Measurements from ENCODE around the gene CLIC4. TPM values are rescaled to one million over a fixed set of nuclear protein-coding genes. Genes with fewer than 3 reads are reported as not detected.

The CLIC4 gene
- total and polyA plus RNA-seq, 2 of the 8 experiments (the other 6 are each of a cell fraction or from before 2014, with no cell fraction given) = 77.5 to 293 TPM

GRCh38 chr1:24756395-24756794 lies 11.1 kb downstream of the CLIC4 start:
- H2BK120ac ChIP-seq (replicated peaks; ENCODE audit: low read depth, low read length) = no peak overlapping the region
- H3K79me1 ChIP-seq (ENCODE audit: low read depth, low read length) = peaks cover 2% of the 10 kb centered on the region; the same call in 1 of the 2 replicates
- H3K23me2 ChIP-seq (ENCODE audit: low read depth, low read length) = 0 out of 2 replicates have a peak, but pooled peaks cover 2% of the 10 kb centered on the region
- H4K20me1 ChIP-seq (replicated peaks in 1 of 2; ENCODE audit: control insufficient read depth in 1 of 2, insufficient read depth in 2 of 2, low read length in 2 of 2) = peaks cover 20 to 29% of the 10 kb centered on the region in 2 experiments
- H2BK12ac ChIP-seq (ENCODE audit: low read depth, low read length) = no peak overlapping the region
- H3K27me3 ChIP-seq (replicated peaks in 1 of 4; ENCODE audit: control insufficient read depth in 3 of 4, extremely low read depth in 1 of 4, insufficient read depth in 3 of 4, low read length in 3 of 4) = no peaks in the 10 kb centered on the region
- H2AK5ac ChIP-seq (ENCODE audit: low read depth, low read length) = no peak overlapping the region
- H3K9ac ChIP-seq (replicated peaks in 1 of 4; ENCODE audit: extremely low read depth in 1 of 4, low read depth in 3 of 4, low read length in 3 of 4) = no peak overlapping the region
- FAIRE-seq (no peak), DNase-seq (ENCODE audit: low read depth in 1 of 2, low spot score in 2 of 2) (no peak)
- peaks cover 0 to 7% (median 4%) of the 10 kb centered on the region in 4 experiments; a peak in 3 of 7 replicates for H3K4me1 ChIP-seq (replicated peaks in 1 of 4; ENCODE audit: control insufficient read depth in 3 of 4, insufficient read depth in 4 of 4, low read length in 3 of 4)
- no peaks in the 10 kb centered on the region for H3K9me3 ChIP-seq (ENCODE audit: insufficient read depth in 2 of 2, low read depth in 1 of 2, low read length in 1 of 2)
- 92% methylated on average over 2 of the region's 2 CpGs; no CpG with 5 or more reads in 1 of the 2 experiments for WGBS, 2 experiments (ENCODE audit: extremely low coverage in 1 of 2, insufficient coverage in 1 of 2, insufficient read length in 1 of 2, insufficient replicate concordance in 2 of 2, low coverage in 1 of 2, low lambda C conversion rate in 2 of 2, missing lambda C conversion rate in 1 of 2)
- no peak overlapping the region for H4K8ac ChIP-seq (ENCODE audit: extremely low read depth, insufficient read depth, low read length)
- H3K4me3 ChIP-seq (ENCODE audit: extremely low read depth in 1 of 4, insufficient read depth in 2 of 4, low read depth in 3 of 4, low read length in 4 of 4) = no peak overlapping the region
- no peak overlapping the region for H3K14ac ChIP-seq (ENCODE audit: insufficient read length)
- H3K23ac ChIP-seq (ENCODE audit: insufficient read length) = no peak overlapping the region
- no peak overlapping the region for H3K27ac ChIP-seq (ENCODE audit: low read depth, low read length)
- ChIA-PET POLR2A (ENCODE audit: partially characterized antibody) (interaction anchor here (0.6 to 3.6 kb wide), 5 partner anchors 10 to 477 kb away, joined by 3 to 35 read pairs (median 4); partner anchors contain the start of gene CLIC4), CTCF (ENCODE audit: partially characterized antibody) (interaction anchor here (0.6 to 3.0 kb wide), 8 partner anchors 8 to 1573 kb away, joined by 3 to 17 read pairs (median 3); no protein-coding TSS in a partner anchor)
- no peak overlapping the region for H2BK20ac ChIP-seq (ENCODE audit: low read length)
- H2BK5ac ChIP-seq (ENCODE audit: low read depth, low read length) = no peak overlapping the region
- no peak overlapping the region for H3K56ac ChIP-seq (replicated peaks; ENCODE audit: insufficient read length, low read depth, low read length)
- H3K36me3 ChIP-seq (ENCODE audit: control insufficient read depth in 2 of 4, insufficient read depth in 4 of 4, low read length in 3 of 4) = peaks cover 0 to 3% (median 0%) of the 10 kb centered on the region in 4 experiments; a peak in 1 of 8 replicates
- H4K91ac ChIP-seq (replicated peaks; ENCODE audit: insufficient read length, low read length) = no peak overlapping the region
- H2AFZ ChIP-seq (ENCODE audit: low read length) = no peak overlapping the region
- H3K4ac ChIP-seq (replicated peaks; ENCODE audit: insufficient read length, low read depth, low read length) = no peak overlapping the region
- H3K18ac ChIP-seq (ENCODE audit: extremely low read depth, low read length) = no peak overlapping the region
- peaks cover 41 to 97% of the 10 kb centered on the region in 2 experiments for H3K79me2 ChIP-seq (ENCODE audit: control insufficient read depth in 1 of 2, insufficient read depth in 2 of 2, low read length in 2 of 2)
- no peak overlapping the region for H3K4me2 ChIP-seq (ENCODE audit: insufficient read depth in 1 of 2, low read depth in 2 of 2, low read length in 2 of 2)
- H4K5ac ChIP-seq (ENCODE audit: insufficient read length, low read depth, low read length) = no peak overlapping the region
- no peak overlapping the region for H2BK15ac ChIP-seq (ENCODE audit: low read length)
- TF ChIP-seq RBBP5 (IDR thresholded peaks at IDR 0.05; ENCODE audit: borderline replicate concordance, low read depth, low read length) (no peak), USF2 (IDR thresholded peaks at IDR 0.05; ENCODE audit: low read length) (no peak), CBX5 (IDR thresholded peaks at IDR 0.05; ENCODE audit: low read depth, low read length) (no peak), RNF2 (IDR thresholded peaks at IDR 0.05; ENCODE audit: borderline replicate concordance, low read depth, low read length, missing control alignments, poor library complexity, severe bottlenecking) (no peak), SUZ12 (IDR thresholded peaks at IDR 0.05; ENCODE audit: low read length) (no peak), CTCF (IDR thresholded peaks at IDR 0.05; ENCODE audit: control extremely low read depth in 1 of 3, insufficient read depth in 1 of 3, low read depth in 1 of 3, low read length in 3 of 3) (no peak), TBP (IDR thresholded peaks at IDR 0.05; ENCODE audit: low read depth, low read length) (no peak), MAFK (IDR thresholded peaks at IDR 0.05; ENCODE audit: low read depth, low read length) (no peak), PHF8 (conservative IDR thresholded peaks at IDR 0.05; ENCODE audit: low read depth, low read length) (no peak)
